Smooth muscle cell (in vitro differentiated cells): ENCODE measurements around the gene TRAPPC10. TPM values are rescaled to one million over a fixed set of nuclear protein-coding genes. Genes with fewer than 3 reads are reported as not detected.
A peak's percentile ranks its signal among the peaks of the same experiment; 100 is the strongest.

Source experiments
- DNase-seq: peaks from one replicate; lab custom pipeline; 2025; ENCODE audit not compliant: unreplicated experiment; lab: John Stamatoyannopoulos, UW
- H2AFZ ChIP-seq: fragments of 200-600 bp; sonication (generic); 2 replicates; pipeline ENCODE4 v1.6.0; 2016; ENCODE audit warnings: antibody characterized with exemption, low read depth, mild to moderate bottlenecking
- H3F3A ChIP-seq: fragments of 200-600 bp; sonication (generic); 2 replicates; pipeline ENCODE4 v1.6.0; 2017; ENCODE audit warnings: antibody characterized with exemption, low read depth
- H3K27ac ChIP-seq: fragments of 200-600 bp; sonication (generic); 2 replicates; pipeline ENCODE4 v1.5.1; 2016; ENCODE audit warnings: low read depth, mild to moderate bottlenecking
- H3K27me3 ChIP-seq: fragments of 200-600 bp; sonication (generic); 2 replicates; pipeline ENCODE4 v1.6.1; 2016; ENCODE audit warnings: low read depth, mild to moderate bottlenecking
- H3K36me3 ChIP-seq: fragments of 200-600 bp; sonication (generic); 2 replicates; pipeline ENCODE4 v1.5.1; 2016; ENCODE audit warnings: low read depth
- H3K4me1 ChIP-seq: fragments of 200-600 bp; sonication (generic); 2 replicates; pipeline ENCODE4 v1.5.1; 2016; ENCODE audit warnings: low read depth
- H3K4me2 ChIP-seq: fragments of 200-600 bp; sonication (generic); 2 replicates; pipeline ENCODE4 v1.6.0; 2016; ENCODE audit warnings: mild to moderate bottlenecking
- H3K4me3 ChIP-seq: fragments of 200-600 bp; sonication (generic); 2 replicates; pipeline ENCODE4 v1.5.1; 2016; ENCODE audit warnings: mild to moderate bottlenecking
- H3K79me2 ChIP-seq: fragments of 200-600 bp; sonication (generic); 2 replicates; pipeline ENCODE4 v1.6.0; 2016; ENCODE audit warnings: low read depth, mild to moderate bottlenecking
- H3K9ac ChIP-seq: fragments of 200-600 bp; sonication (generic); 2 replicates; pipeline ENCODE4 v1.6.0; 2016; ENCODE audit warnings: low read depth
- H3K9me3 ChIP-seq: fragments of 200-600 bp; sonication (generic); replicated peaks from 2 replicates; pipeline ENCODE4 v1.5.1; 2016; ENCODE audit warnings: low read depth
- H4K20me1 ChIP-seq: fragments of 200-600 bp; sonication (generic); 2 replicates; pipeline ENCODE4 v1.6.0; 2016; ENCODE audit warnings: low read depth
- WGBS: methylation state at CpG from one replicate; pipeline ENCODE4 v1.1.7; 2016; ENCODE audit warnings: low lambda C conversion rate; 5-methylcytosine and 5-hydroxymethylcytosine counted together
- polyA plus RNA-seq: library from polyadenylated mRNA; unstranded; fragments of >200 nt; fragmentation: Nextera tagmentation; extraction: Ambion mirVana; gene quantifications from 2 replicates; pipeline ENCODE4 v1.2.1, GENCODE V29; 2016
- total RNA-seq: library from RNA; depleted of rRNA; stranded (reverse); fragments of >200 nt; gene quantifications from 2 replicates; pipeline ENCODE4 v1.2.3, GENCODE V29; 2014
- TF ChIP-seq, protein P1 (sequence below): fragments of 200-600 bp; sonication (generic); IDR thresholded peaks from 2 replicates; pipeline ENCODE4 v1.5.1; 2017; ENCODE audit warnings: borderline replicate concordance, mild to moderate bottlenecking, antibody characterized with exemption; ENCODE audit not compliant: insufficient read depth, poor library complexity, severe bottlenecking

The TRAPPC10 gene
- total and polyA plus RNA-seq, 2 experiments from 2014 or later: 7.9 to 16.9 TPM

DNA sequence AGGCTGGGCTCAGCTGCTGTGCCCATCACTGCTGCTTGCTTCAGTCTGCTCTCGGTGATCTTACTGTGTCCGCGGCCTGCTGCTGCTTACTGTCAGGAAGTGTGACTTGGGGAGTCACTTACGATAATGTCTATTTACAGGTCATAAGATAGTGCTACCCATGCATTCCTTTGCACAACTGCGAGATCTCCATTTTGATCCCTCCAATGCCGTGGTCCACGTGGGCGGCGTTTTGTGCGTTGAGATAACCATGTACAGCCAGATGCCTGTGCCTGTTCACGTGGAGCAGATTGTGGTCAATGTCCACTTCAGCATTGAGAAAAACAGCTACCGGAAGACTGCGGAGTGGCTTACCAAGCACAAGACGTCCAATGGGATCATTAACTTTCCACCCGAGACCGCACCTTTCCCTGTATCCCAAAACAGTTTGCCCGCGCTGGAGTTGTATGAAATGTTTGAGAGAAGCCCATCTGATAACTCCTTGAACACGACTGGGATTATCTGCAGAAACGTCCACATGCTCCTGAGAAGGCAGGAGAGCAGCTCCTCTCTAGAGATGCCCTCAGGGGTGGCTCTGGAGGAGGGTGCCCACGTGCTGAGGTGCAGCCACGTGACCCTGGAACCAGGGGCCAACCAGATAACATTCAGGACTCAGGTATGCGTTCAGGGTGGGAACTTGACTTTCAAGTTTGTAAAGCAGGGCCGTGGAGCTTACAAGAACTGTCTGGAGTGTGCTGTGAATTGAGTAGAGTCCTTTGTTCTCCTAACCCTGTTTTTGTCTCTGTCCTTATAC, 70.7 kb downstream of the TRAPPC10 start:
- H3K79me2 ChIP-seq: no peaks in the 10 kb centered on the region
- no peaks in the 10 kb centered on the region for H3F3A ChIP-seq
- TF ChIP-seq, protein P1, sequence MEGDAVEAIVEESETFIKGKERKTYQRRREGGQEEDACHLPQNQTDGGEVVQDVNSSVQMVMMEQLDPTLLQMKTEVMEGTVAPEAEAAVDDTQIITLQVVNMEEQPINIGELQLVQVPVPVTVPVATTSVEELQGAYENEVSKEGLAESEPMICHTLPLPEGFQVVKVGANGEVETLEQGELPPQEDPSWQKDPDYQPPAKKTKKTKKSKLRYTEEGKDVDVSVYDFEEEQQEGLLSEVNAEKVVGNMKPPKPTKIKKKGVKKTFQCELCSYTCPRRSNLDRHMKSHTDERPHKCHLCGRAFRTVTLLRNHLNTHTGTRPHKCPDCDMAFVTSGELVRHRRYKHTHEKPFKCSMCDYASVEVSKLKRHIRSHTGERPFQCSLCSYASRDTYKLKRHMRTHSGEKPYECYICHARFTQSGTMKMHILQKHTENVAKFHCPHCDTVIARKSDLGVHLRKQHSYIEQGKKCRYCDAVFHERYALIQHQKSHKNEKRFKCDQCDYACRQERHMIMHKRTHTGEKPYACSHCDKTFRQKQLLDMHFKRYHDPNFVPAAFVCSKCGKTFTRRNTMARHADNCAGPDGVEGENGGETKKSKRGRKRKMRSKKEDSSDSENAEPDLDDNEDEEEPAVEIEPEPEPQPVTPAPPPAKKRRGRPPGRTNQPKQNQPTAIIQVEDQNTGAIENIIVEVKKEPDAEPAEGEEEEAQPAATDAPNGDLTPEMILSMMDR: no peak
- H3K9ac ChIP-seq: no peak overlapping the region
- no peak overlapping the region for H3K4me2 ChIP-seq
- peak overlapping the region; percentile 72 for H3K27ac ChIP-seq
- no peak overlapping the region for H3K4me3 ChIP-seq
- no peaks in the 10 kb centered on the region for H3K27me3 ChIP-seq
- no peaks in the 10 kb centered on the region for H3K4me1 ChIP-seq
- WGBS: 86% methylated on average over 24 of the region's 24 CpGs
- H4K20me1 ChIP-seq: no peaks in the 10 kb centered on the region
- no peak for DNase-seq
- H2AFZ ChIP-seq: no peak overlapping the region
- no peaks in the 10 kb centered on the region for H3K9me3 ChIP-seq
- H3K36me3 ChIP-seq: peaks cover 8% of the 10 kb centered on the region

DNA sequence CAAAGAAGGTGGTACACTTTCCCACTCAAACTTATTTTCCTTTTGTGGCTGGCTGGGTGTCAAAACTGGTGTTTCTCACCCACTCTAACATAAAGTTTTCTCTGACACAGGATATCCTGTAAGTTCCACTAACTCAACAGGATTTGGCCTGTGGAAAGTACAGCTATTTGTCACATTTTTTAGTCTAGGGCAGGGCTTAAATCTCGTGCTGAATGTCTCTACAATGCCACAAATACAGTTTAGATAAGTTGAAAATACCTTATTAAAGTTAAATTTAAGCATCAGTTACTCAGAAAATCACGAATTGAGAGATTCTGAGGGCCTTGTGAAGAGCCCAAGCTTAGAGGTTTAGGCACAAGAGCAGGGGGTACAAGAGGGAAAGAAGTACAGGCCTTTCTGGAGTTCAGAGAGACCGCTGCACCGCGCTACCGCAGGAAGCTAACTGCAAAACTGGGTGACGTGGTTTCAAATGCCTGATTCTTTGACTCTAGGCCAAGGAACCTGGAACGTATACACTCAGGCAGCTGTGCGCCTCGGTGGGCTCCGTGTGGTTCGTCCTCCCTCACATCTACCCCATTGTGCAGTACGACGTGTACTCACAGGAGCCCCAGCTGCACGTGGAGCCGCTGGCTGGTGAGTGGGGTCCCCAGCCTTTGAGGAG, 71.7 kb downstream of the TRAPPC10 start:
- peak overlapping the region; percentile 1 for H3K4me2 ChIP-seq
- no peaks in the 10 kb centered on the region for H3K4me1 ChIP-seq
- H3K79me2 ChIP-seq: no peaks in the 10 kb centered on the region
- H3F3A ChIP-seq: no peaks in the 10 kb centered on the region
- 94% methylated on average over 16 of the region's 16 CpGs for WGBS
- H3K27ac ChIP-seq: peak overlapping the region; percentile 72
- no peak overlapping the region for H3K4me3 ChIP-seq
- peaks cover 8% of the 10 kb centered on the region for H3K36me3 ChIP-seq
- H3K9me3 ChIP-seq: no peaks in the 10 kb centered on the region
- DNase-seq: no peak
- TF ChIP-seq, protein P1: no peak
- no peaks in the 10 kb centered on the region for H4K20me1 ChIP-seq
- no peaks in the 10 kb centered on the region for H3K27me3 ChIP-seq
- no peak overlapping the region for H2AFZ ChIP-seq
- H3K9ac ChIP-seq: no peak overlapping the region

DNA sequence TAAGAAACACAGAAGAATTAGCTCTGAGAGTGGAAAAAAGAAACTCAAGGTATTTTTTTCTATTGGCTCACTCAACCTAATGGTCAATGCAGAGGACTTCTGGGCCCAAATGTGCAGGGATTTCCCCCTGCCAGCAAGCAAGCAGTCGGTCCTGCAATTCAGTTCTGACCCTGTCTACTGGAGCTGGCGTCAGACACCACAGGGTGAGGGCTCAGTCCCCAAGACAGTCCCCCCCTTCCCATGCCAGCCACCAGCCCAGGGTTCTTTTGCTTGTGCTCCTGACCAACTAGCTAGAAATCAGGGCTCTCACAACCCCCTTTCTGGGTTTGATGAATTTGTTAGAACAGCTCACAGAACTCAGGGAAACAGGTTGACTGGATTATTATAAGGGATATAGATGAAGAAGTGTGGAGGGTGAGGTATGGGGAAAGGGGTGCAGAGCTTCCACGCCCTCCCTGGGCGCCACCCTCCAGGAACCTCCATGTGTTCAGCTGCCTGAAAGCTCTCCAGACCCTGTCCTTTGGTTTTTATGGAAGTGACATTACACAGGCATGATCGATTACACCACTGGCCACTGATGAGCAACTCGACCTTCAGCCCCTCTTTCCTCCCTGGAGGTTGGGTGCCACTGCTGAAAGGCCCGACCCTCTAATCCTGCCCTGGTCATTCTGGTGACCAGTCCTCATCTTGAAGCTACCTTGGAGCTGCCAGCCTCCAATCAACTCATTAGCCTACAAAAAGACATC, 72.6 kb downstream of the TRAPPC10 start:
- Histone ChIP-seq H2AFZ (no peak overlapping the region), H3K4me1 (no peaks in the 10 kb centered on the region), H3F3A (no peaks in the 10 kb centered on the region), H3K4me3 (no peak overlapping the region), H3K36me3 (peaks cover 6% of the 10 kb centered on the region), H3K79me2 (no peaks in the 10 kb centered on the region), H3K4me2 (no peak overlapping the region), H3K9ac (no peak overlapping the region), H3K27ac (no peak overlapping the region), H3K9me3 (no peaks in the 10 kb centered on the region), H4K20me1 (no peaks in the 10 kb centered on the region), H3K27me3 (no peaks in the 10 kb centered on the region)
- 98% methylated on average over 7 of the region's 7 CpGs for WGBS
- TF ChIP-seq, protein P1: no peak
- no peak for DNase-seq
